GM12864 (cell line): ENCODE results near the gene BSG.

ENCODE experiments used
- DNase-seq: peaks from one replicate; pipeline ENCODE4 v3.0.0-alpha.2; 2011; ENCODE audit warnings: low read depth
- H3K4me3 ChIP-seq: 2 replicates; pipeline ENCODE4 v1.5.1; 2011; ENCODE audit warnings: mild to moderate bottlenecking, low read depth, low read length, control low read depth
- CTCF ChIP-seq: IDR thresholded peaks from 2 replicates; pipeline ENCODE4 v1.5.1; 2011; ENCODE audit warnings: low read depth, mild to moderate bottlenecking, moderate library complexity, low read length, control low read depth, inconsistent platforms; ENCODE audit errors: missing control alignments

Gene BSG

GRCh38 chr19:577439-578392, 5.3 kb downstream of the BSG start:
- no peak for DNase-seq
- no peak overlapping the region for H3K4me3 ChIP-seq
- TF ChIP-seq CTCF, result no peak

GRCh38 chr19:579111-579841, 6.9 kb downstream of the BSG start:
- TF ChIP-seq CTCF, result no peak
- no peak overlapping the region for H3K4me3 ChIP-seq
- DNase-seq, result no peak

GRCh38 chr19:579842-580155, 7.4 kb downstream of the BSG start:
- no peak for DNase-seq
- TF ChIP-seq CTCF, result no peak
- H3K4me3 ChIP-seq, result no peak overlapping the region

GRCh38 chr19:580274-580835, 8.0 kb downstream of the BSG start:
- DNase-seq, result no peak
- TF ChIP-seq CTCF, result no peak
- no peak overlapping the region for H3K4me3 ChIP-seq

GRCh38 chr19:581399-582111, 9.2 kb downstream of the BSG start:
- DNase-seq, result no peak
- TF ChIP-seq CTCF, result no peak
- H3K4me3 ChIP-seq, result no peak overlapping the region

GRCh38 chr19:582497-583197, 10.3 kb downstream of the BSG start:
- no peak for TF ChIP-seq CTCF
- no peak for DNase-seq
- H3K4me3 ChIP-seq, result no peak overlapping the region
